H1 (cell line): ENCODE results near the gene CREB3L4. TPM values are rescaled to one million over a fixed set of nuclear protein-coding genes. Genes with fewer than 3 reads are reported as not detected.

Experiments
- CTCF ChIA-PET: fragments of 300-600 bp; sonication (Branson Sonifier 250); formaldehyde crosslinking; loops from one replicate; lab custom pipeline; 2021; ENCODE audit not compliant: partially characterized antibody; lab: Charles Lee
- POLR2A ChIA-PET: fragments of 300-600 bp; sonication (Branson Sonifier 250); formaldehyde crosslinking; loops from one replicate; lab custom pipeline; 2021; ENCODE audit warnings: inconsistent platforms; ENCODE audit not compliant: partially characterized antibody; lab: Charles Lee
- DNase-seq, 2 experiments: peaks; one replicate each; pipeline versions ENCODE4 v3.0.0 to v3.0.0-alpha.2; 2010 to 2022; ENCODE audit warnings: low spot score in 2 of 2, low read depth in 1 of 2, mixed read lengths in 1 of 2
- FAIRE-seq: peaks from 2 replicates; lab custom pipeline; 2011; peaks lifted over from hg19 to GRCh38; lab: Jason Lieb, UNC
- H2AFZ ChIP-seq: 2 replicates; pipeline ENCODE4 v1.8.1; 2012; ENCODE audit warnings: low read length, inconsistent platforms
- H2AK5ac ChIP-seq: 2 replicates; pipeline ENCODE4 v1.6.1; 2013; ENCODE audit warnings: low read depth, low read length
- H2BK120ac ChIP-seq: replicated peaks from 2 replicates; pipeline ENCODE3; 2013; ENCODE audit warnings: low read depth, low read length, inconsistent platforms
- H2BK12ac ChIP-seq: 2 replicates; pipeline ENCODE4 v1.6.1; 2013; ENCODE audit warnings: low read depth, low read length
- H2BK15ac ChIP-seq: 2 replicates; pipeline ENCODE4 v1.6.1; 2013; ENCODE audit warnings: low read length
- H2BK20ac ChIP-seq: 2 replicates; pipeline ENCODE4 v1.6.1; 2013; ENCODE audit warnings: low read length
- H2BK5ac ChIP-seq: 2 replicates; pipeline ENCODE4 v1.6.1; 2013; ENCODE audit warnings: low read depth, low read length
- H3K14ac ChIP-seq: 2 replicates; pipeline ENCODE4 v1.6.1; 2013; ENCODE audit warnings: inconsistent platforms; ENCODE audit not compliant: insufficient read length
- H3K18ac ChIP-seq: 2 replicates; pipeline ENCODE4 v1.6.1; 2013; ENCODE audit warnings: low read length; ENCODE audit errors: extremely low read depth
- H3K23ac ChIP-seq: 2 replicates; pipeline ENCODE4 v1.6.1; 2013; ENCODE audit warnings: inconsistent platforms; ENCODE audit not compliant: insufficient read length
- H3K23me2 ChIP-seq: 2 replicates; pipeline ENCODE4 v1.6.1; 2013; ENCODE audit warnings: low read depth, low read length
- H3K27ac ChIP-seq: 2 replicates; pipeline ENCODE4 v1.6.1; 2011; ENCODE audit warnings: low read depth, low read length, inconsistent platforms
- H3K27me3 ChIP-seq, 4 experiments: replicated peaks in 1 of 4; 1 replicate in 1 of 4; 2 replicates in 3 of 4; pipeline versions ENCODE4 v1.6.1 to v1.8.1; 2011 to 2013; ENCODE audit warnings: low read length in 3 of 4, mild to moderate bottlenecking in 3 of 4, inconsistent platforms in 2 of 4, mixed read lengths in 2 of 4, moderate library complexity in 1 of 4; ENCODE audit not compliant: control insufficient read depth in 3 of 4, insufficient read depth in 3 of 4; ENCODE audit errors: extremely low read depth in 1 of 4
- H3K36me3 ChIP-seq, 4 experiments: 2 replicates each; pipeline versions ENCODE4 v1.6.1 to v1.8.1; 2011 to 2013; ENCODE audit warnings: mild to moderate bottlenecking in 4 of 4, low read length in 3 of 4, moderate library complexity in 2 of 4, control low read depth in 1 of 4, inconsistent platforms in 1 of 4; ENCODE audit not compliant: insufficient read depth in 4 of 4, control insufficient read depth in 2 of 4
- H3K4ac ChIP-seq: replicated peaks from 2 replicates; pipeline ENCODE3; 2013; ENCODE audit warnings: low read length, low read depth, mixed read lengths, inconsistent platforms; ENCODE audit not compliant: insufficient read length
- H3K4me1 ChIP-seq, 4 experiments: replicated peaks in 1 of 4; 1 replicate in 1 of 4; 2 replicates in 3 of 4; pipeline versions ENCODE4 v1.6.1 to v1.8.1; 2011 to 2013; ENCODE audit warnings: low read length in 3 of 4, inconsistent platforms in 2 of 4, mixed read lengths in 1 of 4; ENCODE audit not compliant: insufficient read depth in 4 of 4, control insufficient read depth in 3 of 4
- H3K4me2 ChIP-seq, 2 experiments: 2 replicates each; pipeline versions ENCODE4 v1.6.1 to v1.8.1; 2011 to 2013; ENCODE audit warnings: low read depth in 2 of 2, low read length in 2 of 2, control low read depth in 1 of 2, inconsistent platforms in 1 of 2, mild to moderate bottlenecking in 1 of 2; ENCODE audit not compliant: insufficient read depth in 1 of 2
- H3K4me3 ChIP-seq, 4 experiments: fragments of 200-600, 300-600 bp in 1 of 4; sonication (generic), shearing (Covaris generic), sonication (Bioruptor Twin) in 1 of 4; 2 replicates each; pipeline versions ENCODE4 v1.5.1 to v1.8.1; 2011 to 2016; ENCODE audit warnings: low read length in 4 of 4, low read depth in 3 of 4, control low read depth in 2 of 4, inconsistent platforms in 2 of 4, mild to moderate bottlenecking in 2 of 4, mixed read lengths in 1 of 4, moderate library complexity in 1 of 4; ENCODE audit not compliant: insufficient read depth in 2 of 4; ENCODE audit errors: extremely low read depth in 1 of 4
- H3K56ac ChIP-seq: replicated peaks from 2 replicates; pipeline ENCODE3; 2013; ENCODE audit warnings: low read depth, mild to moderate bottlenecking, mixed read lengths, low read length, inconsistent platforms; ENCODE audit not compliant: insufficient read length
- H3K79me1 ChIP-seq: 2 replicates; pipeline ENCODE4 v1.6.1; 2013; ENCODE audit warnings: low read depth, low read length, control low read depth
- H3K79me2 ChIP-seq, 2 experiments: 2 replicates each; pipeline versions ENCODE4 v1.6.1 to v1.8.1; 2012 to 2013; ENCODE audit warnings: low read length in 2 of 2, mild to moderate bottlenecking in 2 of 2, inconsistent platforms in 1 of 2; ENCODE audit not compliant: insufficient read depth in 2 of 2, control insufficient read depth in 1 of 2
- H3K9ac ChIP-seq, 4 experiments: replicated peaks in 1 of 4; 1 replicate in 1 of 4; 2 replicates in 3 of 4; pipeline versions ENCODE4 v1.6.1 to v1.8.1; 2011 to 2013; ENCODE audit warnings: low read depth in 3 of 4, low read length in 3 of 4, control low read depth in 2 of 4, mild to moderate bottlenecking in 2 of 4, moderate library complexity in 2 of 4, inconsistent platforms in 1 of 4; ENCODE audit errors: extremely low read depth in 1 of 4
- H3K9me3 ChIP-seq, 2 experiments: 2 replicates each; pipeline versions ENCODE4 v1.6.1 to v1.8.1; 2012 to 2013; ENCODE audit warnings: mild to moderate bottlenecking in 2 of 2, moderate library complexity in 2 of 2, control low read depth in 1 of 2, inconsistent platforms in 1 of 2, low read depth in 1 of 2, low read length in 1 of 2, mixed read lengths in 1 of 2; ENCODE audit not compliant: insufficient read depth in 2 of 2
- H4K20me1 ChIP-seq, 2 experiments: replicated peaks in 1 of 2; 2 replicates each; pipeline versions ENCODE3 to v1.8.1; 2011 to 2013; ENCODE audit warnings: inconsistent platforms in 2 of 2, low read length in 2 of 2, mild to moderate bottlenecking in 1 of 2; ENCODE audit not compliant: insufficient read depth in 2 of 2, control insufficient read depth in 1 of 2
- H4K5ac ChIP-seq: 2 replicates; pipeline ENCODE4 v1.6.1; 2013; ENCODE audit warnings: low read length, low read depth, mixed read lengths, inconsistent platforms; ENCODE audit not compliant: insufficient read length
- H4K8ac ChIP-seq: 2 replicates; pipeline ENCODE4 v1.8.0; 2013; ENCODE audit warnings: mild to moderate bottlenecking, moderate library complexity, low read length, inconsistent platforms; ENCODE audit not compliant: insufficient read depth; ENCODE audit errors: extremely low read depth
- H4K91ac ChIP-seq: replicated peaks from 2 replicates; pipeline ENCODE3; 2013; ENCODE audit warnings: low read length, mixed read lengths, inconsistent platforms; ENCODE audit not compliant: insufficient read length
- CTBP2 ChIP-seq: IDR thresholded peaks from 2 replicates; pipeline ENCODE4 v1.7.0; 2011; ENCODE audit warnings: borderline replicate concordance, mild to moderate bottlenecking, moderate library complexity, mixed read lengths, low read length; ENCODE audit not compliant: insufficient read depth, insufficient read length
- E2F6 ChIP-seq: IDR thresholded peaks from 2 replicates; pipeline ENCODE4 v1.6.1; 2012; ENCODE audit warnings: inconsistent platforms
- GABPA ChIP-seq: IDR thresholded peaks from 2 replicates; pipeline ENCODE4 v1.6.1; 2011; ENCODE audit warnings: mild to moderate bottlenecking, low read length, moderate library complexity, borderline replicate concordance; ENCODE audit not compliant: insufficient read depth
- NANOG ChIP-seq: IDR thresholded peaks from 2 replicates; pipeline ENCODE4 v1.6.1; 2011; ENCODE audit warnings: low read length, low read depth, mild to moderate bottlenecking, inconsistent platforms; ENCODE audit not compliant: insufficient read depth, poor library complexity, severe bottlenecking
- PHF8 ChIP-seq: fragments of 200-600 bp; sonication (generic); conservative IDR thresholded peaks from 2 replicates; pipeline ENCODE4 v1.7.1; 2012; ENCODE audit warnings: low read depth, mild to moderate bottlenecking, inconsistent platforms, low read length, moderate library complexity
- POU5F1 ChIP-seq: IDR thresholded peaks from 2 replicates; pipeline ENCODE4 v1.6.1; 2011; ENCODE audit warnings: low read depth, mild to moderate bottlenecking, low read length, moderate library complexity
- SP2 ChIP-seq: IDR thresholded peaks from 2 replicates; pipeline ENCODE4 v1.6.1; 2012; ENCODE audit warnings: mild to moderate bottlenecking, low read length, inconsistent platforms
- TAF1 ChIP-seq: IDR thresholded peaks from 2 replicates; pipeline ENCODE4 v1.6.1; 2011; ENCODE audit warnings: mild to moderate bottlenecking, low read depth, low read length
- TAF7 ChIP-seq: optimal IDR thresholded peaks from 2 replicates; pipeline ENCODE3; 2011; ENCODE audit warnings: low read depth, mild to moderate bottlenecking, inconsistent platforms, low read length, moderate library complexity, borderline replicate concordance
- WGBS, 2 experiments: shearing (Covaris generic) in 1 of 2; methylation state at CpG; one replicate each; pipeline versions ENCODE4 v1.1.6 to v1.1.7; 2013 to 2015; ENCODE audit warnings: low lambda C conversion rate in 2 of 2, mixed read lengths in 2 of 2, inconsistent platforms in 1 of 2, low coverage in 1 of 2, missing lambda C conversion rate in 1 of 2; ENCODE audit not compliant: insufficient replicate concordance in 2 of 2, insufficient coverage in 1 of 2, insufficient read length in 1 of 2; ENCODE audit errors: extremely low coverage in 1 of 2, missing lambda C conversion rate in 1 of 2; 5-methylcytosine and 5-hydroxymethylcytosine counted together
- polyA plus RNA-seq, 7 experiments: library from polyadenylated mRNA; depleted of rRNA in 3 of 7; stranded (reverse) in 5 of 7; unstranded in 2 of 7; fragments of >200 nt in 5 of 7; fragments of 200-250 nt in 2 of 7; gene quantifications; 1 replicate in 5 of 7; 2 replicates in 1 of 7; 4 replicates in 1 of 7; pipeline versions ENCODE4 v1.2.1 to v1.2.3, GENCODE V29; 2011 to 2013; ENCODE audit warnings: missing spikeins in 2 of 7, mixed read lengths in 2 of 7
- total RNA-seq: library from RNA; stranded (reverse); fragmentation: NEBNext Ultra II Directional; extraction: Animal tissue kit (Norgen Biotek cat#: 25700); gene quantifications from 2 replicates; pipeline ENCODE4 v1.2.1, GENCODE V29; 2021

CREB3L4 gene
- total and polyA plus RNA-seq, 2 of the 8 experiments (the other 6 are each of a cell fraction or from before 2014, with no cell fraction given): 34.4 to 54.0 TPM

GRCh38 chr1:153958111-153958960 lies 9.4 kb upstream of the CREB3L4 start, which contains the start of gene CRTC2:
Gene CRTC2 (minus strand): TSS chr1:153958612. CDS start chr1:153958497, 115 bp downstream.
- Histone ChIP-seq H3K4me2 (peak within 1 kb of the TSS; percentile 81 to 89), H3K36me3 (peaks cover 11 to 26% (median 20%) of the 10 kb centered on the region in 4 experiments), H2BK5ac (peak within 1 kb of the TSS; percentile 96), H4K5ac (peak within 1 kb of the TSS; percentile 66), H4K8ac (peak within 1 kb of the TSS; percentile 94), H2AK5ac (0 out of 2 replicates have a peak within 1 kb of the TSS, but pooled peaks have one; percentile 11), H3K23ac (no peak within 1 kb of the TSS), H3K27me3 (no peaks in the 10 kb centered on the region), H3K27ac (peak within 1 kb of the TSS; percentile 77), H3K4ac (no peak within 1 kb of the TSS), H3K56ac (peak within 1 kb of the TSS; percentile 25), H2AFZ (peak within 1 kb of the TSS; percentile 4; the same call in 1 of the 2 replicates), H3K4me3 (peak within 1 kb of the TSS; percentile 82 to 98 (median 88)), H2BK12ac (0 out of 2 replicates have a peak within 1 kb of the TSS, but pooled peaks have one; percentile 60), H3K9me3 (no peaks in the 10 kb centered on the region), H4K20me1 (peaks cover 9 to 14% of the 10 kb centered on the region in 2 experiments), H2BK120ac (no peak within 1 kb of the TSS), H2BK20ac (no peak within 1 kb of the TSS), H2BK15ac (0 out of 2 replicates have a peak within 1 kb of the TSS, but pooled peaks have one; percentile 16), H3K14ac (no peak within 1 kb of the TSS), H3K23me2 (peaks cover 22% of the 10 kb centered on the region), H4K91ac (peak within 1 kb of the TSS; percentile 76), H3K9ac (peak within 1 kb of the TSS; percentile 77 to 85 (median 81)), H3K4me1 (peaks cover 6 to 20% (median 12%) of the 10 kb centered on the region in 4 experiments), H3K79me1 (peaks cover 31% of the 10 kb centered on the region), H3K18ac (peak within 1 kb of the TSS; percentile 92), H3K79me2 (peaks cover 36 to 73% of the 10 kb centered on the region in 2 experiments)
- FAIRE-seq (peak; percentile 78), DNase-seq (peak; percentile 96 to 97)
- ChIA-PET POLR2A (interaction anchor here (0.5 to 15.7 kb wide), 18 partner anchors 11 to 535 kb away, joined by 3 to 454 read pairs (median 4); partner anchors contain the start of genes CHTOP, CREB3L4, DENND4B and GATAD2B), CTCF (interaction anchor here (1.0 to 6.4 kb wide), 3 partner anchors 13 to 30 kb away, joined by 3 to 31 read pairs (median 3); partner anchors contain the start of gene DENND4B)
- WGBS, 2 experiments: 2% methylated on average over 49 of the region's 75 CpGs; no CpG with 5 or more reads in 1 of the 2 experiments
- peak; percentile 71 for TF ChIP-seq TAF1
- TF ChIP-seq NANOG: no peak
- peak; percentile 86; the same call in 1 of the 2 replicates for TF ChIP-seq GABPA
- TF ChIP-seq PHF8: peak; percentile 80
- no peak for TF ChIP-seq SP2
- TF ChIP-seq CTBP2: no peak
- TF ChIP-seq E2F6: no peak
- TF ChIP-seq POU5F1: no peak
- peak; percentile 81 for TF ChIP-seq TAF7
